T-cell (primary cell): ENCODE data around the gene LOC101059915.

Experiments
- ATAC-seq, 4 experiments: fragments of 200-7000 bp in 3 of 4; fragments of 150-1000 bp in 1 of 4; cut with Tn5 transposase; replicated peaks in 1 of 4; 1 replicate in 3 of 4; 2 replicates in 1 of 4; pipeline ENCODE4 v1.10.0; 2021; ENCODE audit warnings: moderate library complexity in 3 of 4, mild to moderate bottlenecking in 2 of 4, moderate number of reproducible peaks in 1 of 4
- CTCF ChIA-PET, 2 donors: fragments of 300-600 bp; sonication (Branson Sonifier 250); formaldehyde crosslinking; loops; one replicate each; lab custom pipeline; 2022; ENCODE audit warnings: antibody characterized with exemption in 2 of 2; lab: Charles Lee
- POLR2A ChIA-PET, 2 donors: fragments of 300-600 bp; sonication (Branson Sonifier 250); formaldehyde crosslinking; loops; one replicate each; lab custom pipeline; 2022; ENCODE audit warnings: antibody characterized with exemption in 2 of 2; lab: Charles Lee
- DNase-seq, 35 experiments: peaks; one replicate each; pipeline versions ENCODE4 v3.0.0 to v3.0.0-alpha.2; 2013 to 2023
- H3K27ac ChIP-seq: one replicate; pipeline ENCODE4 v1.5.1; 2013; ENCODE audit warnings: low read length
- H3K27me3 ChIP-seq, 2 experiments: replicated peaks in 1 of 2; 1 replicate in 1 of 2; 2 replicates in 1 of 2; pipeline versions ENCODE4 v1.6.1 to v1.7.0; 2013; ENCODE audit warnings: low read length in 1 of 2, mixed read lengths in 1 of 2; ENCODE audit not compliant: control insufficient read depth in 2 of 2, insufficient read depth in 2 of 2; ENCODE audit errors: extremely low read depth in 1 of 2
- H3K36me3 ChIP-seq, 2 donors: 1 replicate in 1 of 2; 2 replicates in 1 of 2; pipeline versions ENCODE4 v1.6.1 to v1.7.0; 2013; ENCODE audit warnings: low read length in 1 of 2; ENCODE audit not compliant: control insufficient read depth in 2 of 2, insufficient read depth in 1 of 2; ENCODE audit errors: extremely low read depth in 1 of 2
- H3K4me1 ChIP-seq, 2 experiments: 1 replicate in 1 of 2; 2 replicates in 1 of 2; pipeline versions ENCODE4 v1.6.1 to v1.7.0; 2013; ENCODE audit warnings: low read length in 2 of 2, mixed read lengths in 1 of 2; ENCODE audit not compliant: insufficient read depth in 2 of 2, control insufficient read depth in 1 of 2; ENCODE audit errors: extremely low read depth in 1 of 2
- H3K4me3 ChIP-seq, 2 donors: 1 replicate in 1 of 2; 2 replicates in 1 of 2; pipeline versions ENCODE4 v1.5.1 to v1.7.0; 2013; ENCODE audit warnings: mild to moderate bottlenecking in 2 of 2, low read length in 1 of 2, moderate library complexity in 1 of 2; ENCODE audit not compliant: control insufficient read depth in 1 of 2; ENCODE audit errors: extremely low read depth in 1 of 2
- H3K9me3 ChIP-seq: 2 replicates; pipeline ENCODE4 v1.7.0; 2013
- H3K27ac Mint-ChIP-seq, 2 donors: one replicate each; pipeline ENCODE4 v1.8.0; 2020 to 2021; ENCODE audit warnings: mild to moderate bottlenecking in 2 of 2, mixed read lengths in 2 of 2
- H3K27me3 Mint-ChIP-seq, 2 donors: one replicate each; pipeline ENCODE4 v1.8.0; 2021 to 2022; ENCODE audit warnings: mixed read lengths in 2 of 2
- H3K36me3 Mint-ChIP-seq: one replicate; pipeline ENCODE4 v1.8.0; 2021; ENCODE audit warnings: mixed read lengths
- H3K4me1 Mint-ChIP-seq, 3 donors: one replicate each; pipeline ENCODE4 v1.8.0; 2020 to 2022; ENCODE audit warnings: mixed read lengths in 3 of 3, mild to moderate bottlenecking in 1 of 3
- H3K4me3 Mint-ChIP-seq, 3 donors: one replicate each; pipeline ENCODE4 v1.8.0; 2020 to 2022; ENCODE audit warnings: mild to moderate bottlenecking in 3 of 3, mixed read lengths in 3 of 3, moderate library complexity in 3 of 3
- H3K9me3 Mint-ChIP-seq, 3 donors: one replicate each; pipeline ENCODE4 v1.8.0; 2020 to 2022; ENCODE audit warnings: mixed read lengths in 3 of 3
- WGBS: methylation state at CpG from one replicate; pipeline ENCODE4 v1.1.5; 2013; ENCODE audit warnings: missing lambda C conversion rate; ENCODE audit not compliant: insufficient coverage; 5-methylcytosine and 5-hydroxymethylcytosine counted together

Gene LOC101059915

GRCh38 chrX:71621603-71622002 is 45.7 kb upstream of the LOC101059915 start:
- Histone ChIP-seq H3K27me3 (no peaks in the 10 kb centered on the region), H3K4me3 (no peak overlapping the region), H3K9me3 (no peaks in the 10 kb centered on the region), H3K36me3 (peaks cover 0 to 1% of the 10 kb centered on the region in 2 donors), H3K27ac (peak overlapping the region; percentile 92), H3K4me1 (peaks cover 3 to 82% of the 10 kb centered on the region in 2 experiments)
- ChIA-PET CTCF (interaction anchor here (0.7 to 1.3 kb wide), 4 partner anchors 9 to 252 kb away, joined by 3 to 8 read pairs (median 3); no protein-coding TSS in a partner anchor), POLR2A (interaction anchor here in 1 of 2 donors (0.6 kb wide), 2 partner anchors 21 to 1488 kb away, joined by 3 read pairs; no protein-coding TSS in a partner anchor)
- Mint-ChIP-seq H3K27me3 (no peaks in the 10 kb centered on the region), H3K9me3 (no peaks in the 10 kb centered on the region), H3K27ac (peak overlapping the region; percentile 91 to 95), H3K4me1 (peaks cover 69 to 78% (median 74%) of the 10 kb centered on the region in 3 donors), H3K4me3 (peak overlapping the region in 1 of 3 donors; percentile 74), H3K36me3 (no peaks in the 10 kb centered on the region)
- WGBS: 33% methylated on average over 1 of the region's 6 CpGs
- ATAC-seq (no peak), DNase-seq (no peak)

GRCh38 chrX:71622032-71622575 is 45.2 kb upstream of the LOC101059915 start:
- ATAC-seq (peak in 3 of 4 experiments; percentile 1 to 21 (median 15)), DNase-seq (no peak)
- CTCF ChIA-PET: interaction anchor here in 1 of 2 donors (0.7 to 1.3 kb wide), 4 partner anchors 9 to 76 kb away, joined by 3 read pairs; no protein-coding TSS in a partner anchor
- Mint-ChIP-seq H3K9me3 (no peaks in the 10 kb centered on the region), H3K27me3 (no peaks in the 10 kb centered on the region), H3K36me3 (no peaks in the 10 kb centered on the region), H3K4me3 (peak overlapping the region in 1 of 3 donors; percentile 74), H3K4me1 (peaks cover 69 to 73% (median 69%) of the 10 kb centered on the region in 3 donors), H3K27ac (peak overlapping the region; percentile 91 to 95)
- WGBS: no CpG with 5 or more reads among the region's 9 CpGs
- Histone ChIP-seq H3K4me3 (no peak overlapping the region), H3K36me3 (no peaks in the 10 kb centered on the region), H3K4me1 (peaks cover 3 to 82% of the 10 kb centered on the region in 2 experiments), H3K27ac (peak overlapping the region; percentile 92), H3K27me3 (no peaks in the 10 kb centered on the region), H3K9me3 (no peaks in the 10 kb centered on the region)
- POLR2A ChIA-PET: interaction anchor here in 1 of 2 donors (0.6 kb wide), 2 partner anchors 21 to 1489 kb away, joined by 3 read pairs; no protein-coding TSS in a partner anchor

GRCh38 chrX:71622576-71623450 is 44.5 kb upstream of the LOC101059915 start:
- peak overlapping the region; percentile 91 to 95 for H3K27ac Mint-ChIP-seq
- CTCF ChIA-PET: interaction anchor here in 1 of 2 donors (0.5 to 1.7 kb wide), 6 partner anchors 11 to 522 kb away, joined by 3 to 5 read pairs (median 3); no protein-coding TSS in a partner anchor
- WGBS: 27% methylated on average over 6 of the region's 13 CpGs
- H3K36me3 Mint-ChIP-seq: no peaks in the 10 kb centered on the region
- H3K4me3 Mint-ChIP-seq: peak overlapping the region; percentile 34 to 74 (median 62)
- Histone ChIP-seq H3K36me3 (no peaks in the 10 kb centered on the region), H3K4me1 (peaks cover 3 to 78% of the 10 kb centered on the region in 2 experiments), H3K27ac (peak overlapping the region; percentile 92), H3K27me3 (no peaks in the 10 kb centered on the region), H3K4me3 (peak overlapping the region in 1 of 2 donors; percentile 26), H3K9me3 (no peaks in the 10 kb centered on the region)
- H3K27me3 Mint-ChIP-seq: no peaks in the 10 kb centered on the region
- peaks cover 62 to 66% (median 63%) of the 10 kb centered on the region in 3 donors for H3K4me1 Mint-ChIP-seq
- no peaks in the 10 kb centered on the region for H3K9me3 Mint-ChIP-seq
- ATAC-seq (peak; percentile 66 to 73 (median 71)), DNase-seq (peak; percentile 40 to 80 (median 59))
- POLR2A ChIA-PET: interaction anchor here in 1 of 2 donors (0.6 kb wide), 1 partner anchor 114 kb away, joined by 3 read pairs; no protein-coding TSS in a partner anchor

DNA sequence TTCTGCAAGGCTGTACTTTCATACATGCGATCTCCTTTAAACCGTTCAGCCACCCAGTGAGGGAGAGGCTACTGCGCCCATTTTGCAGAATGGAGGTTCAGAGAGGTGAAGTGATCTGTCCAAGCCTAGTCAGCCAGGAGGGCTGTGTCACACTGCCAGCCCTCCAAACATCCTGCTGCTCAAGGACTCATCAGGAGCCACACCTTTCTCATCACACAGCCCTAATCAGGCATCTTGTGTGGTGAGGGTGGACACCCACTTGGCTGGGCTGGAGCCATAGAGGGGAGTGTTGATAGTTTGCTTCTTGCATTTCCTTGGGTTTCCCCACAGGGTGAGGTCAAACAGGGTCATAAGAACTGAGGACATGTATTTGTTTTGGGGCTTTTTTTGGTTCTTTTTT is 43.6 kb upstream of the LOC101059915 start:
- peaks cover 53 to 59% (median 54%) of the 10 kb centered on the region in 3 donors for H3K4me1 Mint-ChIP-seq

DNA sequence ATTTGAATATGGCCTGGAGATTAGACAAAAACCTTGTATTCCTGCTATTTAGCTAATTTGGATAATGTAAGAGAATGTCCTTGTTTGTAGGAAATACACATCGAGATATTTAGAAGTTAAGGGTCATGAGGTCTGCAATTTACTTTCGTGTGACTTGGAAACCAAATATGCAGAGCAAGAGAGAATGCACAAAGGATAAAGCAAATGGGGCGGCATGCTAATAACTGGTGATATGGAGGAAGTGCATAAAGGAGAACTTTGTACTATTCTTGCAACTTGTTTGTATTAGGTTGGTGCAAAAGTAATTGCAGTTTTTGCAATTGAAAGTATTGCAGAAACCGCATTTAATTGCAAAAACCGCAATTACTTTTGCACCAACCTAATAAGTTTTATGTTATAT is 41.9 kb upstream of the LOC101059915 start:
- Mint-ChIP-seq H3K4me3 (no peak overlapping the region), H3K36me3 (no peaks in the 10 kb centered on the region), H3K9me3 (no peaks in the 10 kb centered on the region), H3K27ac (no peak overlapping the region), H3K27me3 (no peaks in the 10 kb centered on the region), H3K4me1 (peaks cover 43 to 50% (median 43%) of the 10 kb centered on the region in 3 donors)
- H3K9me3 ChIP-seq: no peaks in the 10 kb centered on the region
- no peak for DNase-seq
- no peaks in the 10 kb centered on the region for H3K36me3 ChIP-seq
- no peak overlapping the region for H3K4me3 ChIP-seq
- ChIA-PET CTCF (no interaction called here), POLR2A (no interaction called here)
- H3K27ac ChIP-seq: no peak overlapping the region
- no peaks in the 10 kb centered on the region for H3K27me3 ChIP-seq
- 100% methylated on average over 1 of the region's 5 CpGs for WGBS
- peaks cover 0 to 59% of the 10 kb centered on the region in 2 experiments for H3K4me1 ChIP-seq
- ATAC-seq: no peak

More for the DNA sequence above, 43.6 kb upstream of the LOC101059915 start:
- Mint-ChIP-seq H3K27ac (peak overlapping the region; percentile 91 to 95), H3K27me3 (no peaks in the 10 kb centered on the region), H3K4me3 (peak overlapping the region in 2 of 3 donors; percentile 47 to 74), H3K9me3 (no peaks in the 10 kb centered on the region), H3K36me3 (no peaks in the 10 kb centered on the region)
- CTCF ChIA-PET: interaction anchor here in 1 of 2 donors (0.5 to 1.7 kb wide), 3 partner anchors 13 to 521 kb away, joined by 3 to 5 read pairs (median 3); no protein-coding TSS in a partner anchor
- Histone ChIP-seq H3K36me3 (no peaks in the 10 kb centered on the region), H3K27me3 (no peaks in the 10 kb centered on the region), H3K27ac (peak overlapping the region; percentile 92), H3K4me3 (no peak overlapping the region), H3K9me3 (no peaks in the 10 kb centered on the region), H3K4me1 (peaks cover 3 to 68% of the 10 kb centered on the region in 2 experiments)
- ATAC-seq (no peak), DNase-seq (peak in 1 of 35 experiments; percentile 59)
- POLR2A ChIA-PET: no interaction called here
- no CpG with 5 or more reads among the region's 3 CpGs for WGBS

DNA sequence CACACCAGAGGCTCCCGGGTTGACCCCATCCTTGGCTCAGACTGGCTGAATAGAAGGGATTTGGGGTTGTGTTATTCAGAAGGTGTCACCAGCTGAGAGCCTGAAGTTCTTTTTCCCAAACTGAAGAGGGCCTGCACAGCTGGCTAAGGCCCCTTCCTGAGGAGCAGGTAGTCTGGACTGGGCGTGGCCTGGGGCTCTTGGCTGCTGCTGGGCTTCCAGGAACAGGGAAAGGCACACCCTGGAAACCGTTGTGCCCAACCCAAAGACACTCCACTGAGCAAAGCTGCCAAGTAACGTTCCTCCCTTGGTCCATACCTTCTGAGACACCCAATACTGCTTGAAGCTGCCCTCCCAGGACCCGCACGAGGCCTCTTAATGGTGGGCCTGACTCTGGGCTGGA is 40.8 kb upstream of the LOC101059915 start:
- H3K4me3 ChIP-seq: no peak overlapping the region
- no peaks in the 10 kb centered on the region for H3K36me3 Mint-ChIP-seq
- peaks cover 0 to 51% of the 10 kb centered on the region in 2 experiments for H3K4me1 ChIP-seq
- peaks cover 34 to 43% (median 35%) of the 10 kb centered on the region in 3 donors for H3K4me1 Mint-ChIP-seq
- no peaks in the 10 kb centered on the region for H3K36me3 ChIP-seq
- no peak overlapping the region for H3K4me3 Mint-ChIP-seq
- no peaks in the 10 kb centered on the region for H3K27me3 Mint-ChIP-seq
- no peak for DNase-seq
- ChIA-PET POLR2A (interaction anchor here in 1 of 2 donors (0.5 kb wide), 1 partner anchor 15 kb away, joined by 5 read pairs; no protein-coding TSS in a partner anchor), CTCF (no interaction called here)
- ATAC-seq: no peak
- H3K27me3 ChIP-seq: no peaks in the 10 kb centered on the region
- H3K27ac Mint-ChIP-seq: no peak overlapping the region
- H3K9me3 Mint-ChIP-seq: no peaks in the 10 kb centered on the region
- no peak overlapping the region for H3K27ac ChIP-seq
- H3K9me3 ChIP-seq: no peaks in the 10 kb centered on the region
- 100% methylated on average over 2 of the region's 6 CpGs for WGBS
